HFF-Myc (cell line): ENCODE data around the gene EYS.
A peak's percentile ranks its signal among the peaks of the same experiment; 100 is the strongest.

Experiments used
- DNase-seq: peaks from one replicate; pipeline ENCODE4 v3.0.0-alpha.2; 2011; ENCODE audit warnings: low read depth; ENCODE audit errors: extremely low read depth
- H3K4me3 ChIP-seq: replicated peaks from 2 replicates; pipeline ENCODE4 v1.5.1; 2011; ENCODE audit warnings: low read depth, mild to moderate bottlenecking, control low read depth, low read length
- CTCF ChIP-seq: IDR thresholded peaks from 2 replicates; pipeline ENCODE4 v1.5.1; 2012; ENCODE audit warnings: mild to moderate bottlenecking, low read depth, low read length, control low read depth; ENCODE audit errors: missing control alignments

Gene EYS

GRCh38 chr6:64516393-64516792, 1190.6 kb downstream of the EYS start:
- H3K4me3 ChIP-seq = no peak overlapping the region
- no peak for TF ChIP-seq CTCF

GRCh38 chr6:64507661-64508060, 1199.4 kb downstream of the EYS start:
- no peak for TF ChIP-seq CTCF
- no peak for DNase-seq
- no peak overlapping the region for H3K4me3 ChIP-seq

More at GRCh38 chr6:64516393-64516792, 1190.6 kb downstream of the EYS start:
- no peak for DNase-seq

GRCh38 chr6:64505312-64505711, 1201.7 kb downstream of the EYS start:
- no peak for DNase-seq
- no peak overlapping the region for H3K4me3 ChIP-seq
- peak; percentile 45 for TF ChIP-seq CTCF

GRCh38 chr6:64504503-64504902, 1202.5 kb downstream of the EYS start:
- TF ChIP-seq CTCF = no peak
- no peak for DNase-seq

GRCh38 chr6:64502801-64503200, 1204.2 kb downstream of the EYS start:
- no peak for TF ChIP-seq CTCF
- H3K4me3 ChIP-seq = no peak overlapping the region
- DNase-seq = no peak

More at GRCh38 chr6:64504503-64504902, 1202.5 kb downstream of the EYS start:
- no peak overlapping the region for H3K4me3 ChIP-seq

GRCh38 chr6:64497634-64498033, 1209.4 kb downstream of the EYS start:
- DNase-seq = no peak
- H3K4me3 ChIP-seq = no peak overlapping the region
- TF ChIP-seq CTCF = no peak

GRCh38 chr6:64489763-64490162, 1217.3 kb downstream of the EYS start:
- TF ChIP-seq CTCF = no peak
- H3K4me3 ChIP-seq = no peak overlapping the region
- no peak for DNase-seq
